Subcutaneous adipose tissue (tissue), 4 donors: ENCODE results near the gene LMAN1. TPM values are rescaled to one million over a fixed set of nuclear protein-coding genes. Genes with fewer than 3 reads are reported as not detected.

Experiments used
- CTCF ChIP-seq: fragments of 450-650 bp; IDR thresholded peaks from one replicate; pipeline ENCODE4 v1.5.1; 2016; ENCODE audit warnings: low read depth, mild to moderate bottlenecking, control low read depth, antibody characterized with exemption, moderate library complexity
- total RNA-seq, 4 donors: library from RNA; depleted of rRNA; stranded (reverse); fragments of >200 nt; gene quantifications; one replicate each; pipeline ENCODE4 v1.1.0, GENCODE V29; 2016

Gene LMAN1
- total RNA-seq, 4 donors from 2014 or later: 69.5 to 103 (median 81.2) TPM

- TF ChIP-seq CTCF: no peak
Measured at GRCh38 chr18:59282341-59282740, 76.7 kb downstream of the LMAN1 start.

- no peak for TF ChIP-seq CTCF
Measured at GRCh38 chr18:59279722-59280121, 79.3 kb downstream of the LMAN1 start.

- no peak for TF ChIP-seq CTCF
Measured at GRCh38 chr18:59279193-59279592, 79.9 kb downstream of the LMAN1 start.

- TF ChIP-seq CTCF: no peak
Measured at GRCh38 chr18:59278793-59279192, 80.3 kb downstream of the LMAN1 start.

Other genes with a start within 250 kb of the LMAN1 start
- gene SEC11C, start 219.4 kb downstream of the LMAN1 start, total RNA-seq: 10 to 100 TPM in 3 of 4 donors, 1 to 10 TPM in 1; 8.3 to 28.4 (median 15.7) TPM
- gene GRP, start 139.1 kb downstream of the LMAN1 start, total RNA-seq: not detected
- gene RAX, start 85.8 kb downstream of the LMAN1 start, total RNA-seq: not detected
- not detected for gene CPLX4, start 40.6 kb downstream of the LMAN1 start, total RNA-seq